Measurements from ENCODE around the gene LRRC45.

The LRRC45 gene

GRCh38 chr17:82051776-82052637, 28.9 kb downstream of the LRRC45 start, which contains the start of the genes GPS1 and RFNG:
GPS1 (plus strand) TSS chr17:82051898; CDS start chr17:82051932, 34 bp downstream.
RFNG (minus strand) TSS chr17:82051811; CDS start chr17:82051766, 45 bp downstream.
- peak; percentile 92 for DNase-seq (ENCODE audit: low spot score)

- DNase-seq (ENCODE audit: low spot score) = peak; percentile 30
Observed at GRCh38 chr17:82052638-82053059, 29.5 kb downstream of the LRRC45 start.

GRCh38 chr17:82053130-82053529, 30.0 kb downstream of the LRRC45 start:
- DNase-seq (ENCODE audit: low spot score) = no peak

GRCh38 chr17:82053556-82054263, 30.6 kb downstream of the LRRC45 start:
- no peak for DNase-seq (ENCODE audit: low spot score)

- DNase-seq (ENCODE audit: low spot score) = no peak
Observed at GRCh38 chr17:82054351-82055022, 31.4 kb downstream of the LRRC45 start.

- DNase-seq (ENCODE audit: low spot score) = no peak
Observed at GRCh38 chr17:82055023-82055964, 32.2 kb downstream of the LRRC45 start.

GRCh38 chr17:82055965-82056728, 33.0 kb downstream of the LRRC45 start:
- no peak for DNase-seq (ENCODE audit: low spot score)

GRCh38 chr17:82056729-82057621, 33.9 kb downstream of the LRRC45 start:
- no peak for DNase-seq (ENCODE audit: low spot score)

- no peak for DNase-seq (ENCODE audit: low spot score)
Observed at GRCh38 chr17:82058230-82058854, 35.2 kb downstream of the LRRC45 start.

GRCh38 chr17:82058855-82059249, 35.7 kb downstream of the LRRC45 start:
- DNase-seq (ENCODE audit: low spot score) = no peak

- no peak for DNase-seq (ENCODE audit: low spot score)
Observed at GRCh38 chr17:82059272-82060000, 36.3 kb downstream of the LRRC45 start.

- DNase-seq (ENCODE audit: low spot score) = no peak
Observed at GRCh38 chr17:82060001-82060380, 36.9 kb downstream of the LRRC45 start.

GRCh38 chr17:82060614-82061013, 37.5 kb downstream of the LRRC45 start:
- DNase-seq (ENCODE audit: low spot score) = no peak

- no peak for DNase-seq (ENCODE audit: low spot score)
Observed at GRCh38 chr17:82061047-82061925, 38.2 kb downstream of the LRRC45 start.

GRCh38 chr17:82062076-82062983, 39.2 kb downstream of the LRRC45 start:
- DNase-seq (ENCODE audit: low spot score) = no peak

GRCh38 chr17:82062984-82063368, 39.9 kb downstream of the LRRC45 start:
- no peak for DNase-seq (ENCODE audit: low spot score)

Measured in AG20443 (cell line).